HepG2 (cell line): ENCODE results near the gene GCNT2. TPM values are rescaled to one million over a fixed set of nuclear protein-coding genes. Genes with fewer than 3 reads are reported as not detected.

Experiments used
- ARID3A ChIP-seq: IDR thresholded peaks from 2 replicates; pipeline ENCODE4 v1.6.1; 2012; ENCODE audit warnings: low read depth, low read length, improper control_type of control experiment
- ARNT2 ChIP-seq: sonication (generic); formaldehyde crosslinking; IDR thresholded peaks from 2 replicates; pipeline ENCODE4 v1.8.0; 2022; ENCODE audit warnings: mild to moderate bottlenecking, low read depth, missing genetic modification reagents, moderate library complexity
- ARNTL ChIP-seq: sonication (generic); formaldehyde crosslinking; IDR thresholded peaks from 2 replicates; pipeline ENCODE4 v1.4.0; 2020; ENCODE audit warnings: mild to moderate bottlenecking, missing genetic modification reagents
- DNMT3B ChIP-seq: conservative IDR thresholded peaks from 2 replicates; pipeline ENCODE4 v1.6.1; 2016; ENCODE audit warnings: missing biosample characterization, control low read depth
- FOXO1 ChIP-seq: sonication (generic); formaldehyde crosslinking; IDR thresholded peaks from 2 replicates; pipeline ENCODE4 v1.4.0; 2020; ENCODE audit warnings: missing genetic modification reagents
- HMGXB4 ChIP-seq, 2 experiments: sonication (generic) in 1 of 2; formaldehyde crosslinking in 1 of 2; IDR thresholded peaks; 2 replicates each; pipeline versions ENCODE4 v1.4.0 to v1.6.1; 2018 to 2020; ENCODE audit warnings: missing genetic modification reagents in 2 of 2, borderline replicate concordance in 1 of 2, low read depth in 1 of 2, mild to moderate bottlenecking in 1 of 2, missing biosample characterization in 1 of 2
- ISX ChIP-seq: sonication (generic); formaldehyde crosslinking; conservative IDR thresholded peaks from 2 replicates; pipeline ENCODE4 v1.5.0; 2020; ENCODE audit warnings: missing genetic modification reagents
- KLF11 ChIP-seq: IDR thresholded peaks from 2 replicates; pipeline ENCODE4 v1.6.1; 2016; ENCODE audit warnings: missing compliant biosample characterization
- LCORL ChIP-seq, 2 experiments: fragments of 450-650 bp in 1 of 2; sonication (generic) in 1 of 2; formaldehyde crosslinking in 1 of 2; IDR thresholded peaks; 2 replicates each; pipeline versions ENCODE4 v1.5.0 to v1.6.1; 2017 to 2020; ENCODE audit warnings: antibody characterized with exemption in 1 of 2, missing genetic modification reagents in 1 of 2
- NFIC ChIP-seq: IDR thresholded peaks from 2 replicates; pipeline ENCODE4 v1.6.1; 2012; ENCODE audit warnings: mild to moderate bottlenecking, low read length, inconsistent platforms
- POLR2G ChIP-seq: fragments of 200-400 bp; formaldehyde crosslinking; IDR thresholded peaks from 2 replicates; pipeline ENCODE4 v1.6.1; 2018; ENCODE audit warnings: mild to moderate bottlenecking, low read depth, low read length, moderate library complexity
- SALL1 ChIP-seq: sonication (generic); formaldehyde crosslinking; IDR thresholded peaks from 2 replicates; pipeline ENCODE4 v1.8.0; 2022; ENCODE audit warnings: mild to moderate bottlenecking, missing genetic modification reagents
- SMAD3 ChIP-seq: sonication (generic); formaldehyde crosslinking; IDR thresholded peaks from 2 replicates; pipeline ENCODE4 v1.4.0; 2020; ENCODE audit warnings: missing genetic modification reagents
- SMC3 ChIP-seq: IDR thresholded peaks from 2 replicates; pipeline ENCODE4 v1.6.1; 2011; ENCODE audit warnings: low read length, improper control_type of control experiment
- SMYD3 ChIP-seq: sonication (generic); formaldehyde crosslinking; IDR thresholded peaks from 2 replicates; pipeline ENCODE4 v1.8.1; 2023; ENCODE audit warnings: mild to moderate bottlenecking, missing genetic modification reagents
- WIZ ChIP-seq: sonication (generic); formaldehyde crosslinking; IDR thresholded peaks from 2 replicates; pipeline ENCODE4 v1.5.1; 2020; ENCODE audit warnings: mild to moderate bottlenecking, missing genetic modification reagents
- ZNF691 ChIP-seq: sonication (generic); formaldehyde crosslinking; IDR thresholded peaks from 2 replicates; pipeline ENCODE4 v1.4.0; 2020; ENCODE audit warnings: missing genetic modification reagents, low read depth, mild to moderate bottlenecking, borderline replicate concordance
- ZNF781 ChIP-seq: sonication (generic); formaldehyde crosslinking; IDR thresholded peaks from 2 replicates; pipeline ENCODE4 v1.5.1; 2020; ENCODE audit warnings: borderline replicate concordance, mild to moderate bottlenecking, missing genetic modification reagents; ENCODE audit errors: not compliant biosample characterization
- ZNF790 ChIP-seq: sonication (generic); formaldehyde crosslinking; IDR thresholded peaks from 2 replicates; pipeline ENCODE4 v1.8.0; 2022; ENCODE audit warnings: missing genetic modification reagents, mild to moderate bottlenecking, borderline replicate concordance
- ZNF883 ChIP-seq: sonication (generic); formaldehyde crosslinking; IDR thresholded peaks from 2 replicates; pipeline ENCODE4 v1.5.1; 2020; ENCODE audit warnings: mild to moderate bottlenecking, missing genetic modification reagents; ENCODE audit errors: not compliant biosample characterization
- ZSCAN9 ChIP-seq: IDR thresholded peaks from 2 replicates; pipeline ENCODE4 v1.6.1; 2016; ENCODE audit warnings: borderline replicate concordance
- polyA plus RNA-seq, 8 experiments: library from polyadenylated mRNA; depleted of rRNA in 3 of 8; stranded (reverse) in 7 of 8; unstranded in 1 of 8; fragments of >200 nt; fragmentation: Illumina TruSeq in 4 of 8; extraction: Trizol in 4 of 8; gene quantifications; 2 replicates each; pipeline versions ENCODE4 v1.2.1 to v1.2.3, GENCODE V29; 2011 to 2016; ENCODE audit warnings: low read depth in 4 of 8, missing spikeins in 1 of 8, mixed read lengths in 1 of 8; ENCODE audit not compliant: insufficient read depth in 1 of 8
- total RNA-seq, 5 experiments: library from RNA; depleted of rRNA; stranded (reverse); fragments of >200 nt; fragmentation: Illumina TruSeq; extraction: Trizol; gene quantifications; 2 replicates each; pipeline ENCODE4 v1.2.3, GENCODE V29; 2016; ENCODE audit warnings: low read depth in 1 of 5
- TF ChIP-seq, protein P1 (sequence below): sonication (generic); formaldehyde crosslinking; IDR thresholded peaks from 2 replicates; pipeline ENCODE4 v1.9.0; 2021; ENCODE audit warnings: missing genetic modification reagents, borderline replicate concordance
- TF ChIP-seq, protein P2 (sequence below): IDR thresholded peaks from 2 replicates; pipeline ENCODE4 v1.6.1; 2016; ENCODE audit warnings: missing compliant biosample characterization, missing genetic modification reagents, borderline replicate concordance

The GCNT2 gene
- total and polyA plus RNA-seq, 2 of the 13 experiments (the other 11 are each of a cell fraction or from before 2014, with no cell fraction given) = 11.8 to 31.9 TPM

DNA sequence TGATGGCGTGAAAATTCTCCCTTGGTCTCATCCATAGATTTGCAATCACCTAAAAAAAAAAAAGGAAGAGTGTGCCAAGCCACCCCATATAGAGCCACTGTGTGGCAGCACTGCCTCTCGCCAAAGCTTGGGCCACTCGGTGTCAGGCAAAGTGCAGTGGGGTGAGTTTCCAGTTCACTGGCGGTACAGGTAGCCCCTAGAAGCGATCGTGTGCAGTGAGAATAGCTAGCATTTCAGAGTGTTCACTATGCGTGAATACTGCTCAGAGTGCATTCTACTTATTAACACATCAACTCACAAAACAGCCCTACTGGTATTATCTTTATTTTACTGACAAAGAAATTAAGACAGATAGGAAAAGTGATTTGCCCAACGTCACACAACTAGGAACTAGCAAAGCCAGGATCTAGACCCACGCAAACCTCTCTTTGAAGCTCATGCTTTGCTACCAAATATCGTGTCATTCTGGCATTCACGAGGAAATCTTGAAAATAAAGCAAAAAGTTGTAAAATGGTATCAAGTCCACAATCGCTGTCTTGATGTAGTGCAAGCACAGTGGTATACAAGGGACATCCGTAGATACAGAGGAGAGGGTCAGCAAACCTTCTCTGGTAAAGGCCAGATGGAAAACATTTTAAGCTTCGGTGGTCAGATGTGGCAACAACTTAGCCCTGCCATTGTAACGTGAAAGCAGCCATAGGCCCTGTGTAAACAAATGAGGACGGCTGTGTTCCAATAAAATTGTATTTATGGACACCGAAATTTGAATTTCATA, 10.4 kb upstream of the GCNT2 start (continued):
- TF ChIP-seq ARID3A = peak; percentile 56; the same call in 1 of the 2 replicates
- no peak for TF ChIP-seq ZNF790 (CRISPR knock-in tag)
- TF ChIP-seq, protein P1, sequence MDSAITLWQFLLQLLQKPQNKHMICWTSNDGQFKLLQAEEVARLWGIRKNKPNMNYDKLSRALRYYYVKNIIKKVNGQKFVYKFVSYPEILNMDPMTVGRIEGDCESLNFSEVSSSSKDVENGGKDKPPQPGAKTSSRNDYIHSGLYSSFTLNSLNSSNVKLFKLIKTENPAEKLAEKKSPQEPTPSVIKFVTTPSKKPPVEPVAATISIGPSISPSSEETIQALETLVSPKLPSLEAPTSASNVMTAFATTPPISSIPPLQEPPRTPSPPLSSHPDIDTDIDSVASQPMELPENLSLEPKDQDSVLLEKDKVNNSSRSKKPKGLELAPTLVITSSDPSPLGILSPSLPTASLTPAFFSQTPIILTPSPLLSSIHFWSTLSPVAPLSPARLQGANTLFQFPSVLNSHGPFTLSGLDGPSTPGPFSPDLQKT (CRISPR knock-in tag) = no peak
- TF ChIP-seq ARNTL (CRISPR knock-in tag) = no peak
- TF ChIP-seq SMAD3 (CRISPR knock-in tag) = no peak
- TF ChIP-seq HMGXB4 (CRISPR knock-in tag; IDR thresholded peaks at IDR 0.05; ENCODE audit: borderline replicate concordance in 1 of 2, low read depth in 1 of 2) = peak; percentile 71 to 85
- TF ChIP-seq ZNF883 (CRISPR knock-in tag) = no peak
- peak; percentile 38 for TF ChIP-seq ZNF781 (CRISPR knock-in tag)
- TF ChIP-seq ZNF691 (CRISPR knock-in tag) = peak; percentile 45; the same call in 1 of the 2 replicates
- TF ChIP-seq LCORL (IDR thresholded peaks at IDR 0.05) = no peak
- peak; percentile 57; the same call in 1 of the 2 replicates for TF ChIP-seq LCORL (CRISPR knock-in tag; IDR thresholded peaks at IDR 0.05)
- TF ChIP-seq POLR2G = no peak
- 0 out of 2 replicates have a peak, but pooled peaks have one; percentile 11 for TF ChIP-seq FOXO1
- TF ChIP-seq, protein P2, sequence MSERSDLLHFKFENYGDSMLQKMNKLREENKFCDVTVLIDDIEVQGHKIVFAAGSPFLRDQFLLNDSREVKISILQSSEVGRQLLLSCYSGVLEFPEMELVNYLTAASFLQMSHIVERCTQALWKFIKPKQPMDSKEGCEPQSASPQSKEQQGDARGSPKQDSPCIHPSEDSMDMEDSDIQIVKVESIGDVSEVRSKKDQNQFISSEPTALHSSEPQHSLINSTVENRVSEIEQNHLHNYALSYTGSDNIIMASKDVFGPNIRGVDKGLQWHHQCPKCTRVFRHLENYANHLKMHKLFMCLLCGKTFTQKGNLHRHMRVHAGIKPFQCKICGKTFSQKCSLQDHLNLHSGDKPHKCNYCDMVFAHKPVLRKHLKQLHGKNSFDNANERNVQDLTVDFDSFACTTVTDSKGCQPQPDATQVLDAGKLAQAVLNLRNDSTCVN (CRISPR knock-in tag) = no peak
- TF ChIP-seq SMC3 = peak; percentile 95
- TF ChIP-seq WIZ (CRISPR knock-in tag) = no peak
- peak; percentile 56; the same call in 1 of the 2 replicates for TF ChIP-seq ZSCAN9 (CRISPR knock-in tag)
- no peak for TF ChIP-seq ISX (CRISPR knock-in tag)
- TF ChIP-seq SMYD3 (CRISPR knock-in tag) = no peak
- TF ChIP-seq NFIC = no peak
- TF ChIP-seq ARNT2 (CRISPR knock-in tag) = no peak
- peak; percentile 60; the same call in 1 of the 2 replicates for TF ChIP-seq DNMT3B
- TF ChIP-seq KLF11 (CRISPR knock-in tag) = no peak
- TF ChIP-seq SALL1 (CRISPR knock-in tag) = peak; percentile 76
